Epidermal melanocyte (primary cell): Measurements from ENCODE around the gene ODAD4.
"Not testable (repeated sequence)": the region's sequence is repeated elsewhere in the genome, so short reads cannot be mapped to it uniquely, and the experiment has no call there.

ENCODE experiments used
- DNase-seq: peaks from one replicate; pipeline ENCODE4 v3.0.0; 2011; ENCODE audit warnings: low spot score; ENCODE audit not compliant: insufficient read length

ODAD4 gene

GRCh38 chr17:41912925-41913324, 17.5 kb upstream of the ODAD4 start:
- no peak for DNase-seq

DNA sequence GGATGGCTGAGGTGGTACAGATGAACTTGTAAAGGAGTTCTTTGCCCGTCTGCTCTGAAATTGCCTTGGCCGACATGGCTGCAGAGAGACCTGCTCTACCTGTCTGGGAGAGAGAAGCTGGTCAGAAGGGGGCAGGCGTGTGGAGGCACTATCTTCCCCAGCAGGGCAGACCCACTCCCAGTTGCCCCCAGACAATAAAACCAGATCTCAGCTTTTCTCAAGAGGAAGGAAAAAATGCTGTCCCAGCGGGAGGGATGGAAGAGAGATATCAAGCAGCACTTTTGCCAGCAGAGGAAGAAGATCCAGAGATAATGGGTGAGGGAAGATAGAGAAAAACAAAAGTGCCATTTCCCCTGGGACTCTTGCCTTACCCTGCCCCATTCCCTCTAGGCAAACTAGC, 16.6 kb upstream of the ODAD4 start:
- no peak for DNase-seq

- DNase-seq, result no peak
Measured at GRCh38 chr17:41914358-41914766, 16.1 kb upstream of the ODAD4 start.

DNA sequence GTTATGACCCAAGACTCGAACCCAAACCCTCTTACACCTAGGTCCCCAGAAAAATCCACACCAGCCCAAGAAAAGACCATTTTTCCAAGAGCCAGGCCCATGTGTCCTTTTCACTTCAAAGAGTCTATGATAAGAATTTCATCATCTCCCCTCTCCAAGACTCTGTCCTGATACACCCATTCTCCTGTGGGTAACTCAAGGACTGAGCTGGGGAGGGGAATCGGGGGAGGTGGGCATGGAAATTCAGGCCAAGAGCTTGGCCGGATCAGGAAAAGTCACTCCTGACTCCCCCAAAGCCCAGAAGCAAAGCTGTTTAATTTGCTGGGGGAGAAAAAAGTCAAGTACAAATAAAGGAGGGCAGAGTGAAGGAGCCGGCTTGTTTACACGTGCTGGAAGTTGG, 15.4 kb upstream of the ODAD4 start:
- DNase-seq, result no peak

GRCh38 chr17:41915566-41915965, 14.9 kb upstream of the ODAD4 start:
- no peak for DNase-seq

GRCh38 chr17:41917192-41917591, 13.2 kb upstream of the ODAD4 start:
- DNase-seq, result peak; percentile 36

DNA sequence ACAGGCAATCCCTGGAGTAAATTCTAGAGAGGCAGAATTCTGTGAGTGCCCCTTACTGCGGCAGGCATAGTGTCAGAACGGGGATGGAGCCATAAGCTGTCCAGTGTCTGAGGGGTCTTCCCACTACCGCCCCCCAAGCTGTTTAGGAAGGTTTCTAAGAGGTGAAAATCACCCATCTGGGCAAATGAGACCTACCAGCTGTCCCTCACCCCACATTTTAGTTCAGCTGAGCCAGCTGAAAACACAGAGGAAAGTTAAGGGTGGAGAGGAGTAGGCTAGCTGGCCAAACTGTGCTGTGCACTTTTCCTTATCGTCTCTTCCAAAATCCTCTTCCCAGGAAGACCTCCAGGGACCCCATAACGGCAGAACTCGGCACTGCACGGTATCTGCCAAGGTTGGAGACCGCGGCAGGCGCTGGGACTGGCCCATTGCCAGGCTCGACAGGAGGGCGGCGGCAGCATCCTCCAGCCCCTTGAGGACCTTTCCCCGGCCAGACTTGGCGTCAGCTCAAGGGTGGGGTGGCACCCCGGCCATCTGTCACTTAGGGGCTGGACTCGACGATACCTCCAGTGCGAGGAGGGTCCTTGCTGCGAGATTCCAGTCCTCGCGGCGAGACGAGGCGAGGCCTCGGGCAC, 12.6 kb upstream of the ODAD4 start:
- DNase-seq, result no peak

DNA sequence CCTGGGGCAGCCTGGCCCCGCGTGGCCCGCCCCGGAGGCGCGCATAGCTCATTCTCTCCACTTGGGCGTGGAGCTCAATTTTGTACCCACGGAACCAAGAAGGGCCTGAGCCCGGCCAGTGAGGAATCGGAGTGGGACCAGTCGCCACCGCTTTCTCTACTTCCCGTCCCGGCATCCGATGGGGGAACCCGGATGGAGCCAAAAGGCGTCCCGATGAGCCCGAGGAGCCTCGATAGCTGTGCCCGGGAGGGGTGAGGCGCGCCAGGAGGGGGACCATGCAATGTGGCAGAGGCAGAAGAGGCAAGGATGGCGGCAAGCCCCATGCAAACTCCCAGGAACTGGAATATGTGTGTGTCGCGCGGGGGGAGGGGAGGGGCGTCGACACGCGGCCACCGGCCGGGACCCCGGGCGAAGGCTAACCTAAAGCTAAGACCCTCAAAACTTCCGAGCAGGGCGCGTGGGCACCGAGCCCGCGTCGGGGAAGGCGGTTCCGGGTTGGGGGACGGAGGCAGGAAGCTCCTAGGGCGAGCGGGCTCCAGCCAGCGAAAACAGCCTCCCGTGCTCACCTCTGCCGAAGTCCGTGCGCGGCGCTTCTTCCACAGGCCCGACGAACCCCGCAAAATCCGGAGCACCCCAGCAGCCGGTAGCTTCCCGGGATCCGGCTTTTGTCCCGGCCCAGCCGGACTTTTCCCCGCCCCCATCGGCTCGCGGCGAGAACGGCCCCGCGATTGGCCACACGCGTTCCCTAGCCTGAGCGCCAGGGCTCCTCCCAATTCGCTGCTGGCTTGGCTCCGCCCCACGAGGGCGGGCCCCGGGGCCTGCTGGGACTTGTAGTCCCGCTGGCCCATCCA, 11.9 kb upstream of the ODAD4 start, which contains the start of gene ACLY:
Gene ACLY (minus strand): TSS at position 638 of the 851 bp plus-strand sequence. CDS start 5,078 bp downstream, outside the sequence.
- no peak for DNase-seq

DNA sequence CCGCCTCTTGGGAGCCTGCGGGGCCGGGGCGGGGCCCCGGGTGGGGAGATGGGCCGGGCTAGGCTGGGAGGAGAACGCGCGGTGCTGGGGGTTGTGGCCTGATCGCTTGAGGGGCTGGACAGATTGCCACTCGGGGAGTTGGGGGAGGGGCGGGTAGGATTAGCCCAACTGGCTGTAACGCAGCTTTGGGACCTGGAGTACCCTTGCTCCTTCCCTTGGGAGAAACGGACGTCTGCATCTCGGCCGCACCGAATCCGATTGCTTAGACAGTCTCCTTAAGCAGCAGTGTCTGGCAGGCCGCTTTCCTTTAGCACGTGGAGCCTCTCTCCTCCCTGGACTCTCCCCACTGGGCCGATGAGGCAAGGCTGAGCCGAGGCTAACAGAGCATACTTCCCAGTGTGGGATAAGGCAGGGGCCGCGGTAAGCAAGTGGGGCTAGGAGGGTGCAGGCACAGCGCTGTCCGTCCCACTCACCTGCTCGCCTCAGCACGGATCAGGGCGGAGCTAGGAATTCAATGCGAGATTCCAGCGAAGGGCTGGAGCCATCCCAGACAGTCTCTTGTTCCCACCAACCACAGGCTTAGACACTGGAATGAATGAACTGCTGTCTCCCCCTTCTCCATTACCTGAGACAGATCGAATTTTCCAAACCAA, 11.1 kb upstream of the ODAD4 start:
- DNase-seq, result peak; percentile 90

DNA sequence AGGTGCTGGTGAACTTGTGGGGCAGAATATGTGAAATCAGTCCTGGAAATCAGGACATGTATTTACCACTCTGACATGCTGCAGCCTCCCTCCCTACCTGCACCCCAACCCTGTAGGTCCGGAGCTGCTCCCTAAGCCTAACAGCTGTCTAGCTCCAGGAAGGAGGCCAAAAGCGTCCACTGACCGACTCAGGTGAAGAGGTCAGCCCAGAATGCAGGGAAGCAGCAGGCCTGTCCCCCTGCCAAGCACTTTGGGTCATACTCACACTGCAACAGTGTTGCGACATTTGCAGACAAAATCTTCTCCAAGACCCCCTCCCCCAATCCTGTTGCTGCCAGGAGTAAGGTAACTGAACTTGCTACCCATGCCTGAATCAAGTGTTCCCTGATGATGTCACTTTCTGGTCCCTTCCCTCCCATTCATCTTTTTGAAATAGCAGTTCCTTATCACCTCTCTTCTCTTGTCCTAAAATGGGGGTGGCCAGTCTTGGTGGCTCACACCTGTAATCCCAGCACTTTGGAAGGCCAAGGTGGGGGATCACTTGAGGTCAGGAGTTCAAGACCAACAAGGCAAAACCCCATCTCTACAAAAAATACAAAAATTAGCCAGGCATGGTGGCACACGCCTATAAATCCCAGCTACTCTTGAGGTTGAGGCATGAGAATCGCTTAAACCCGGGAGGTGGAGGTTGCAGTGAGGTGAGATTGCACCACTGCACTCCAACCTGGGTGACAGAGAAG, 10.4 kb upstream of the ODAD4 start:
- no peak for DNase-seq

GRCh38 chr17:41920580-41920955, 9.8 kb upstream of the ODAD4 start:
- DNase-seq, result no peak

GRCh38 chr17:41925991-41926590, 4.3 kb upstream of the ODAD4 start:
- no peak for DNase-seq

GRCh38 chr17:41928693-41929251, 1.6 kb upstream of the ODAD4 start:
- no peak for DNase-seq

DNA sequence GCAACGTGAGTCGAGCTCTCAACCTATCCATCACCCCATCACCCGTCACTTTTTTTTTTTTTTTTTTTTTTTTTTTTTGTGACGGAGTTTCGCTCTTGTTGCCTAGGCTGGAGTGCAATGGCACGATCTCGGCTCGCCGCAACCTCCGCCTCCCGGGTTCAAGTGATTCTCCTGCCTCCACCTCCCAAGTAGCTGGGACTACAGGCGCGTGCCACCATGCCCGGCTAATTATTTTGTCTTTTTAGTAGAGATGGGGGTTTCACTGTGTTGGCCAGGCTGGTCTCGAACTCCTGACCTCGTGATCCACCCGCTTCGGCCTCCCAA, 378 bp downstream of the ODAD4 start:
- not testable (repeated sequence) for DNase-seq

GRCh38 chr17:41931715-41932114, 1.3 kb downstream of the ODAD4 start:
- not testable (repeated sequence) for DNase-seq

- no peak for DNase-seq
Measured at GRCh38 chr17:41932816-41933389, 2.5 kb downstream of the ODAD4 start.

DNA sequence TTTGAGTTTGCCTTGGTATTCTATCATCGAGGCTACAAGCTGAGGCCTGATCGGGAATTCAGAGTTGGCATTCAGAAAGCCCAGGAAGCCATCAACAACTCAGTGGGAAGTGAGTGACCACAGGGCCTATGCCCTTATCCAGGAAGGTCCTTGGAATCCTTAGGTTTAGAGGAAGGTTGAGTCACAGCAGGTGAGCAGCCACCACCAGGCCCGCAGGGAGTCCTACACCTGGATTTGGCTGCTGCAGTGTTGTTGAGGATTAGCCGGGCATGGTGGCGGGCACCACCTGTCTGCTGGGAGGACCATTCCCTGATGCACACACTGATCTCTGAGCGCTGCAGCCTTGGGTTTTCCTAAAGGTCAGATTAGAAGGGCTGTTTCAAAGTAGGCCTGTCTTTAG, 5.2 kb downstream of the ODAD4 start:
- DNase-seq, result no peak

DNA sequence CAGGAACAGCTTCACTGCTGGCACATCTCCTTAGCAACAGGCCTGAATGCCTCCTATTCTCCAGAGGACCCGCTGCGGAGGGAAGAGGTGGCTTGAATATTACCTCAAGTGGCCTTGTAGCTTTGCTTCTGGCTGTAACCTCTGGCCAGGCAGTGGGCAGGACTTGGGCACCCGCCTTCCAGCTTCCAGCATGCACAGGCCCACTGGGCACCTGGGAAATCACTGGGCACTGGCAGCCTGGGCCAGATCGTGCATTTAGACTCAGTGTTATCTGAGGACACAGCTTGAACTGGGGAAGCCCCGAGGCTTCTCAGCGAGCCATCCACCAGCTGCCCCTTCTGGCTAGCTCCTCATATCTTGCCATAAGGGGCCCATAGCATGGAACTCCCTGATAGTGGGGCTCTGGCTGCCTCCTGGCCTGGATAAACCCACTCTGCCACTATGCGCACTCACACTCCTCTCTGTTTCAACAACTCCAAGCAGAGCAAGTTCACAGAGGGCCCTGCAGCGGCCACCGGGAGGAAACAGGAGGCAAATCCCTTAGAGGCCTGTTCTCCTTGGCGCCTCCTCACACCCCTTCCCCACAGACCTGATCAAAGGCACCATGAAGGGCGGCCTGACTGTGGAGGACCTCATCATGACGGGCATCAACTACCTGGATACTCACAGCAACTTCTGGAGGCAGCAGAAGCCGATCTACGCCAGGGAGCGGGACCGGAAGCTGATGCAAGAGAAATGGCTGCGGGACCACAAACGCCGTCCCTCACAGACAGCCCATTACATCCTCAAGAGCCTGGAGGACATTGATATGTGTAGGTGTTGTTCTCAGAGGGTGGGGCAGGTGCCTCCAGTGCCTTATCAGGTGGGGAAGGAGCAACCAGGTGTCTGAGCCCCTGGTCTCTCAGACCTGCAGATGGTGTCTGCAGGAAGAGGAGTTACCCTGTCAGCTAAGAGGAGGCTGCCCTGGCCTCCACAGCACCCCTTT, 7.8 kb downstream of the ODAD4 start:
- DNase-seq, result no peak

DNA sequence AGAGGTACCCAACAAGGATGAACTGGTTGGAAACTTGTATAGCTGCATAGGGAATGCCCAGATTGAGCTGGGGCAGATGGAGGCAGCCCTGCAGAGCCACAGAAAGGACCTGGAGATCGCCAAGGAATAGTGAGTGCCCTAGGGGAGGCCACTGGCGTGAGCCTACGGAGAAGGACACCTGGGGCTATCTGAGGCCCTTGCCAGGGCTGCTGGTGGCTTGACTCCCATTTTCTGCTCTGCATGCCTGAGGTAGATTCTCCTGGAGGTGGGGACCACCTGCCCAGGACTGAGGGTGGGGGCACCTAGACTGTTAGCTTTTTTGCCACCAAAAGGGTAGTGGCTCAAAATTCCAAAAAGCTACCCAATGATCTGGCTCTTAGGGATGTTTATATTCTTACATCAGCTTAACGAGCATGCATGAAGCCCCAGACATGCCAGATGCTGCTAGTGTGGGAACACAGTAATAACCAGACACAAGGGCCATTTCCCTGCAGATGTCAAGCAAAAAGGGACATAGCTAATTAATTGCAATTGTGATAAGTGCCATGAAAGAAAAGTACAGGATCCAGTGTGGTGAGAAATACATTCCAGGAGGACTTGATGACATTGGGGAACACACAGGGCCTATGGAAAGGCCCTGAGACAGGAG, 8.8 kb downstream of the ODAD4 start:
- DNase-seq, result no peak
